ENCODE measurements around the gene FCER2.
"Not testable (repeated sequence)": the region's sequence is repeated elsewhere in the genome, so short reads cannot be mapped to it uniquely, and the experiment has no call there.

The FCER2 gene

GRCh38 chr19:7645163-7645562 is 56.8 kb downstream of the FCER2 start:
- no peak for DNase-seq

GRCh38 chr19:7644550-7644877 is 57.4 kb downstream of the FCER2 start:
- DNase-seq, result no peak

GRCh38 chr19:7643629-7644549 is 58.0 kb downstream of the FCER2 start:
- DNase-seq, result not testable (repeated sequence)

GRCh38 chr19:7643031-7643415 is 58.9 kb downstream of the FCER2 start:
- DNase-seq, result no peak

GRCh38 chr19:7642295-7643030 is 59.5 kb downstream of the FCER2 start:
- DNase-seq, result no peak

GRCh38 chr19:7641290-7642276 is 60.3 kb downstream of the FCER2 start:
- no peak for DNase-seq

- DNase-seq, result no peak
Measured at GRCh38 chr19:7640803-7641202, 61.1 kb downstream of the FCER2 start.

GRCh38 chr19:7639863-7640348 is 62.0 kb downstream of the FCER2 start:
- no peak for DNase-seq

GRCh38 chr19:7638802-7639465 is 63.0 kb downstream of the FCER2 start:
- DNase-seq, result no peak

Measured in GF-D8 (cell line).